Gastroesophageal sphincter (tissue), 4 donors: ENCODE measurements around the gene HFE. TPM values are rescaled to one million over a fixed set of nuclear protein-coding genes. Genes with fewer than 3 reads are reported as not detected.

Experiments used
- ATAC-seq: fragments of 150-250 bp; one replicate; pipeline ENCODE4 v1.9.1; 2016; ENCODE audit warnings: mild to moderate bottlenecking, moderate library complexity
- H3K27ac ChIP-seq, 4 donors: fragments of 200-600 bp; sonication (generic) in 3 of 4; 1 replicate in 3 of 4; 2 replicates in 1 of 4; pipeline ENCODE4 v1.5.1; 2016 to 2019
- H3K27me3 ChIP-seq: fragments of 200-600 bp; sonication (generic); one replicate; pipeline ENCODE4 v1.5.1; 2019
- H3K36me3 ChIP-seq, 2 donors: fragments of 200-600 bp; sonication (generic); one replicate each; pipeline ENCODE4 v1.5.1; 2019; ENCODE audit warnings: control low read depth in 1 of 2
- H3K4me1 ChIP-seq, 3 donors: fragments of 200-600 bp; sonication (generic); 1 replicate in 2 of 3; 2 replicates in 1 of 3; pipeline ENCODE4 v1.5.1; 2016 to 2019; ENCODE audit warnings: control low read depth in 2 of 3
- H3K4me3 ChIP-seq, 2 donors: fragments of 200-600 bp; sonication (generic); one replicate each; pipeline ENCODE4 v1.5.1; 2019; ENCODE audit warnings: mild to moderate bottlenecking in 1 of 2, moderate library complexity in 1 of 2
- H3K9me3 ChIP-seq, 3 donors: fragments of 200-600 bp; sonication (generic); one replicate each; pipeline ENCODE4 v1.5.1; 2017 to 2019; ENCODE audit warnings: control low read depth in 2 of 3
- CTCF ChIP-seq, 4 experiments: fragments of 200-600 bp in 2 of 4; fragments of 450-650 bp in 2 of 4; sonication (generic) in 1 of 4; IDR thresholded peaks; one replicate each; pipeline ENCODE4 v1.5.1; 2017 to 2019; ENCODE audit warnings: antibody characterized with exemption in 4 of 4, mild to moderate bottlenecking in 2 of 4, moderate library complexity in 2 of 4
- EP300 ChIP-seq: sonication (generic); formaldehyde crosslinking; IDR thresholded peaks from one replicate; pipeline ENCODE4 v1.6.1; 2017; ENCODE audit warnings: antibody characterized with exemption, mild to moderate bottlenecking
- POLR2A ChIP-seq, 2 donors: fragments of 450-650 bp; IDR thresholded peaks; one replicate each; pipeline ENCODE4 v1.6.1; 2017; ENCODE audit warnings: antibody characterized with exemption in 2 of 2, mild to moderate bottlenecking in 2 of 2, moderate library complexity in 1 of 2
- POLR2AphosphoS5 ChIP-seq: sonication (generic); formaldehyde crosslinking; IDR thresholded peaks from one replicate; pipeline ENCODE4 v1.6.1; 2017; ENCODE audit warnings: antibody characterized with exemption
- WGBS, 2 donors: methylation state at CpG; one replicate each; pipeline ENCODE4 v1.1.5; 2018; ENCODE audit warnings: low coverage in 1 of 2; 5-methylcytosine and 5-hydroxymethylcytosine counted together
- total RNA-seq, 4 donors: library from RNA; depleted of rRNA; stranded (reverse); fragments of >200 nt; gene quantifications; one replicate each; pipeline ENCODE4 v1.1.0, GENCODE V29; 2016

HFE gene
- total RNA-seq, 4 donors from 2014 or later = 3.7 to 11.4 (median 8.3) TPM

DNA sequence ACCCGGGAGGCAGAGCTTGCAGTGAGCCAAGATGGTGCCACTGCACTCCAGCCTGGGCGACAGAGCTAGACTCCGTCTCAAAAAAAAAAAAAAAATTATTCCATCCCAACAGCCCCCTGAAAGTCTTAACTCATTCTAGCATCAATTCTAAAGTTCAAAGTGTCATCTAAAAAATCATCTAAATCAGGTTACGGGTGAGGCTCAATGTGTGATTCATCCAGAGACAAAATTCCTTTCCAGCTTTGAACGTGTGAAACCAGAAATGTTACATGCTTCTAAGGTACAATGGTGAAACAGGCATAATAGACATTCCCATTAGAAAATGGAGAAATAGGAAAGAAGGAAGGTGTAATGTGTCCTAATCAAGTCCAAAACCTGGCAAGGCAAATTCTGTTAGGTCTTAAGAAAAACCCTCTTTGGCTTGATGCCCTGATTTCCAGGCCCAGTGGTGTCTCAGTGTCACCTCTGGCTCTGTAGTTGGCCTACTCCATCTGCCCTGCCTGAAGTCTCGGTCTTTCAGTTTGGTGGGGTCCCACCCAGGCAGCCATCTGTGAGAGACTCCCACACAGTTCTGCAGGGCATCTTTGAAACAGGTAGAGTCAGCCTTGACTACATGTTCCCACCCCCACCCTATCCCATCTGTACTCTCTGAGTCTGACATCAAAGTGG lies 43.5 kb downstream of the HFE start:
- peaks cover 0 to 32% of the 10 kb centered on the region in 2 donors for H3K36me3 ChIP-seq
- no peak for TF ChIP-seq POLR2A (IDR thresholded peaks at IDR 0.05)
- no peak for TF ChIP-seq EP300
- TF ChIP-seq CTCF (IDR thresholded peaks at IDR 0.05) = no peak
- TF ChIP-seq POLR2AphosphoS5 = no peak
- ATAC-seq = no peak
- no peaks in the 10 kb centered on the region for H3K9me3 ChIP-seq
- no peak overlapping the region for H3K27ac ChIP-seq
- peaks cover 0 to 69% (median 16%) of the 10 kb centered on the region in 3 donors for H3K4me1 ChIP-seq
- no peak overlapping the region for H3K4me3 ChIP-seq
- 91 to 96% methylated on average over 2 to 6 of the region's 6 CpGs for WGBS, 2 donors
- no peaks in the 10 kb centered on the region for H3K27me3 ChIP-seq

- H3K4me1 ChIP-seq = peaks cover 0 to 64% (median 16%) of the 10 kb centered on the region in 3 donors
- no peak for TF ChIP-seq CTCF (IDR thresholded peaks at IDR 0.05)
- no peak for TF ChIP-seq POLR2A (IDR thresholded peaks at IDR 0.05)
- no peak for TF ChIP-seq POLR2AphosphoS5
- TF ChIP-seq EP300 = no peak
- 77 to 83% methylated on average over 1 to 3 of the region's 3 CpGs for WGBS, 2 donors
These were observed 44.4 kb downstream of the HFE start for GRCh38 chr6:26131618-26132017.

GRCh38 chr6:26133730-26134129 lies 46.5 kb downstream of the HFE start:
- Histone ChIP-seq H3K36me3 (peaks cover 3 to 39% of the 10 kb centered on the region in 2 donors), H3K27me3 (no peaks in the 10 kb centered on the region), H3K27ac (no peak overlapping the region), H3K9me3 (no peaks in the 10 kb centered on the region), H3K4me1 (peaks cover 0 to 43% (median 5%) of the 10 kb centered on the region in 3 donors), H3K4me3 (no peak overlapping the region)
- TF ChIP-seq EP300 (no peak), POLR2AphosphoS5 (no peak), CTCF (IDR thresholded peaks at IDR 0.05) (no peak), POLR2A (IDR thresholded peaks at IDR 0.05) (no peak)
- no peak for ATAC-seq
- WGBS, 2 donors = 94 to 100% methylated on average over 2 of the region's 2 CpGs

More at GRCh38 chr6:26131618-26132017, 44.4 kb downstream of the HFE start:
- Histone ChIP-seq H3K27ac (no peak overlapping the region), H3K4me3 (no peak overlapping the region), H3K9me3 (no peaks in the 10 kb centered on the region), H3K36me3 (peaks cover 0 to 34% of the 10 kb centered on the region in 2 donors), H3K27me3 (no peaks in the 10 kb centered on the region)
- ATAC-seq = no peak

- H3K9me3 ChIP-seq = no peaks in the 10 kb centered on the region
- H3K27ac ChIP-seq = no peak overlapping the region
- H3K27me3 ChIP-seq = no peaks in the 10 kb centered on the region
- no peak for ATAC-seq
- no peak overlapping the region for H3K4me3 ChIP-seq
- H3K36me3 ChIP-seq = peaks cover 5 to 26% of the 10 kb centered on the region in 2 donors
- TF ChIP-seq POLR2A (IDR thresholded peaks at IDR 0.05) (no peak), CTCF (IDR thresholded peaks at IDR 0.05) (no peak), EP300 (no peak), POLR2AphosphoS5 (no peak)
- H3K4me1 ChIP-seq = peaks cover 0 to 20% (median 0%) of the 10 kb centered on the region in 3 donors
These were observed 49.1 kb downstream of the HFE start for GRCh38 chr6:26136321-26136720.
